H9 (cell line): ENCODE measurements around the gene SLC34A3. TPM values are rescaled to one million over a fixed set of nuclear protein-coding genes. Genes with fewer than 3 reads are reported as not detected.

ENCODE experiments used
- DNase-seq: peaks from one replicate; pipeline ENCODE4 v3.0.0-alpha.2; 2017
- H2AFZ ChIP-seq: one replicate; pipeline ENCODE4 v1.6.1; 2013; ENCODE audit warnings: mild to moderate bottlenecking, low read length, control low read depth, moderate library complexity
- H2AK5ac ChIP-seq: 2 replicates; pipeline ENCODE4 v1.6.1; 2013; ENCODE audit warnings: low read length, control low read depth, mixed read lengths; ENCODE audit not compliant: insufficient read length
- H2BK120ac ChIP-seq: one replicate; pipeline ENCODE4 v1.6.1; 2013; ENCODE audit warnings: low read depth, mild to moderate bottlenecking, low read length, control low read depth, inconsistent platforms; ENCODE audit not compliant: poor library complexity, severe bottlenecking
- H2BK12ac ChIP-seq: 2 replicates; pipeline ENCODE4 v1.6.1; 2013; ENCODE audit warnings: low read length, control low read depth, mixed read lengths, low read depth; ENCODE audit not compliant: insufficient read length
- H2BK15ac ChIP-seq: 2 replicates; pipeline ENCODE4 v1.6.1; 2013; ENCODE audit warnings: low read depth, low read length, control low read depth
- H2BK20ac ChIP-seq: one replicate; pipeline ENCODE4 v1.6.1; 2013; ENCODE audit warnings: low read depth, mild to moderate bottlenecking, low read length, control low read depth, inconsistent platforms; ENCODE audit not compliant: poor library complexity, severe bottlenecking
- H2BK5ac ChIP-seq: 2 replicates; pipeline ENCODE4 v1.6.1; 2013; ENCODE audit warnings: low read length, control low read depth, mixed read lengths; ENCODE audit not compliant: insufficient read length
- H3K14ac ChIP-seq: 2 replicates; pipeline ENCODE4 v1.6.1; 2013; ENCODE audit warnings: low read length, control low read depth; ENCODE audit not compliant: insufficient read depth
- H3K18ac ChIP-seq: 2 replicates; pipeline ENCODE4 v1.6.1; 2013; ENCODE audit warnings: low read depth, mild to moderate bottlenecking, mixed read lengths, low read length, control low read depth; ENCODE audit not compliant: insufficient read length
- H3K23ac ChIP-seq: 2 replicates; pipeline ENCODE4 v1.6.1; 2013; ENCODE audit warnings: low read length, control low read depth, mixed read lengths, low read depth; ENCODE audit not compliant: insufficient read length
- H3K23me2 ChIP-seq: 2 replicates; pipeline ENCODE4 v1.6.1; 2013; ENCODE audit warnings: low read depth, mild to moderate bottlenecking, mixed read lengths, low read length, control low read depth; ENCODE audit not compliant: insufficient read length, poor library complexity, severe bottlenecking
- H3K27ac ChIP-seq: 2 replicates; pipeline ENCODE4 v1.5.1; 2013; ENCODE audit warnings: low read length, control low read depth, mixed read lengths, low read depth; ENCODE audit not compliant: insufficient read length
- H3K27me3 ChIP-seq: 2 replicates; pipeline ENCODE4 v1.6.1; 2013; ENCODE audit warnings: low read length, control low read depth, inconsistent platforms; ENCODE audit not compliant: insufficient read depth
- H3K4ac ChIP-seq: 2 replicates; pipeline ENCODE4 v1.6.1; 2013; ENCODE audit warnings: low read depth, mild to moderate bottlenecking, control low read depth, inconsistent platforms, low read length, moderate library complexity
- H3K4me1 ChIP-seq: 2 replicates; pipeline ENCODE4 v1.6.1; 2013; ENCODE audit warnings: low read length, control low read depth, inconsistent platforms; ENCODE audit not compliant: insufficient read depth
- H3K4me2 ChIP-seq: 2 replicates; pipeline ENCODE4 v1.6.1; 2013; ENCODE audit warnings: low read length, control low read depth, mixed read lengths; ENCODE audit not compliant: insufficient read length, insufficient read depth
- H3K56ac ChIP-seq: 2 replicates; pipeline ENCODE4 v1.6.1; 2013; ENCODE audit warnings: low read depth, mild to moderate bottlenecking, mixed read lengths, low read length, control low read depth; ENCODE audit not compliant: insufficient read length
- H3K79me1 ChIP-seq: 2 replicates; pipeline ENCODE4 v1.6.1; 2013; ENCODE audit warnings: low read depth, mild to moderate bottlenecking, moderate library complexity, low read length, control low read depth, inconsistent platforms; ENCODE audit not compliant: insufficient read depth, poor library complexity, severe bottlenecking
- H3K79me2 ChIP-seq: 2 replicates; pipeline ENCODE4 v1.6.1; 2013; ENCODE audit warnings: low read length, control low read depth, inconsistent platforms; ENCODE audit not compliant: insufficient read depth
- H3K9ac ChIP-seq: 2 replicates; pipeline ENCODE4 v1.6.1; 2013; ENCODE audit warnings: low read length, control low read depth, mixed read lengths; ENCODE audit not compliant: insufficient read length; ENCODE audit errors: extremely low read depth
- H3K9me3 ChIP-seq: one replicate; pipeline ENCODE4 v1.6.1; 2013; ENCODE audit warnings: low read depth, low read length, inconsistent platforms; ENCODE audit not compliant: control insufficient read depth
- H3T11ph ChIP-seq: one replicate; pipeline ENCODE4 v1.6.1; 2013; ENCODE audit warnings: mild to moderate bottlenecking, low read length, control low read depth, inconsistent platforms
- H4K20me1 ChIP-seq: one replicate; pipeline ENCODE4 v1.6.1; 2013; ENCODE audit not compliant: control insufficient read depth, insufficient read length, insufficient read depth
- H4K5ac ChIP-seq: 2 replicates; pipeline ENCODE4 v1.6.1; 2013; ENCODE audit warnings: low read depth, mild to moderate bottlenecking, mixed read lengths, low read length, control low read depth; ENCODE audit not compliant: insufficient read length
- H4K8ac ChIP-seq: replicated peaks from 2 replicates; pipeline ENCODE4 v1.6.1; 2013; ENCODE audit warnings: low read length, control low read depth, mixed read lengths, low read depth; ENCODE audit not compliant: insufficient read length
- H4K91ac ChIP-seq: 2 replicates; pipeline ENCODE4 v1.6.1; 2013; ENCODE audit warnings: low read depth, mild to moderate bottlenecking, moderate library complexity, mixed read lengths, low read length, control low read depth; ENCODE audit not compliant: insufficient read length
- H3K27ac Mint-ChIP-seq, 3 experiments: 2 replicates in 2 of 3; 3 replicates in 1 of 3; pipeline ENCODE4 v1.8.0; 2020 to 2021; ENCODE audit warnings: mixed read lengths in 3 of 3, mild to moderate bottlenecking in 1 of 3, moderate library complexity in 1 of 3
- H3K27me3 Mint-ChIP-seq: 2 replicates; pipeline ENCODE4 v1.8.0; 2021; ENCODE audit warnings: low read depth, mild to moderate bottlenecking, moderate library complexity, mixed read lengths
- H3K36me3 Mint-ChIP-seq, 3 experiments: 2 replicates in 2 of 3; 3 replicates in 1 of 3; pipeline ENCODE4 v1.8.0; 2020 to 2021; ENCODE audit warnings: low read depth in 3 of 3, mixed read lengths in 3 of 3; ENCODE audit not compliant: insufficient read depth in 1 of 3
- H3K4me1 Mint-ChIP-seq, 2 experiments: 2 replicates each; pipeline ENCODE4 v1.8.0; 2020; ENCODE audit warnings: mixed read lengths in 2 of 2
- H3K4me3 Mint-ChIP-seq, 2 experiments: 2 replicates in 1 of 2; 3 replicates in 1 of 2; pipeline ENCODE4 v1.8.0; 2020 to 2021; ENCODE audit warnings: mild to moderate bottlenecking in 2 of 2, mixed read lengths in 2 of 2, moderate library complexity in 1 of 2
- H3K9me3 Mint-ChIP-seq, 2 experiments: 2 replicates in 1 of 2; 3 replicates in 1 of 2; pipeline ENCODE4 v1.8.0; 2020; ENCODE audit warnings: mild to moderate bottlenecking in 2 of 2, mixed read lengths in 2 of 2, moderate library complexity in 1 of 2
- CTCF ChIP-seq: fragments of 200-600 bp; sonication (generic); conservative IDR thresholded peaks from 3 replicates; pipeline ENCODE4 v1.8.0; 2021; ENCODE audit warnings: antibody characterized with exemption, mild to moderate bottlenecking
- WGBS: extraction: QIAGEN DNeasy Blood & Tissue Kit; methylation state at CpG from one replicate; pipeline ENCODE4 v1.1.7; 2013; ENCODE audit warnings: missing lambda C conversion rate, low lambda C conversion rate, mixed read lengths; ENCODE audit not compliant: insufficient read length; ENCODE audit errors: extremely low coverage; 5-methylcytosine and 5-hydroxymethylcytosine counted together
- total RNA-seq: library from RNA; stranded (reverse); gene quantifications from 2 replicates; pipeline ENCODE4 v1.2.1, GENCODE V29; 2021

The SLC34A3 gene
- total RNA-seq, 1 experiment from 2014 or later, result not detected

DNA sequence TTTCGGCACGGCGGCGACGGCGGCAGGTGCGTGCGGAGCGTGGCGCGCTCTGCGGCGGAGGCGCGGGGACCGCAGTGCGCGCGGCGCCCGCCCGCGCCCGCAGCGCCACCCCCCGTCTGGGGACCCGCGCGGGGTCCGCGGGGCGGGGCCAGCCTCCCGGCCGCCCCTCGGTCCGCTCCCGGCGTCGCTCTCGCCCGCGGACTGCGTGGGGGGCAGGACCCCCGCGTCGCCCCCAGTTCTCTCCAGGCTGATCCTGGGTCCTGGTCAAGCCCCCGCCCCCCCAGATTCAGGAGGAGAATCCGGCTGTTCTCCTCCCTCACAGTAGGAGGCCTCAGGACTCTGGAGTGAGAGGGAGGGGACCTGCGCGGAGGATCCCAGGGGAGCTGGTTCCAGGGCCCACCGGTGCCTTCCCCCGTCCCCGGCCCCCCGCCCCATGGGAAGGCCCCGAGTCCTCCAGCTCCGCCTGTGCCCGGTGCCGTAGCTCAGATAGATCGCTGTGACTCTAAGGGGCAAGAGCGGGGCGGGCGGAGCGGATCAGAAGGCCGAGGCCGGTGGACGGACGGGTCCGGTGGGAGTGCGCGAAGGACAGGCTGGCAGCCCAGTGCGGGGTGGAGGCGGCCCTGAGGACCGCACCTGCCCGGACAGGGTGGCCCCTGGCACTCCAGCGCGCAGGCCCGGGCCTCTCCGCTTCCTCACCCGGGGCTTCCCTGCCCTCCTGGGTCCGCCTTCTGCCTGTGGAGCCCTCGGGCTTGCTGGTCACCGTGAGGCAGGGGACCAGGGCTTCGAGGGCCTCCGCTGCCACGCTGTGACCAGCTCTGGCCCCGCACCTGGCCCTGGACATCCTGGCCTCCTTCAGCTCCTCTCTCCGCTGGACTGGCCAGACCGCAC is 8.3 kb upstream of the SLC34A3 start, which contains the start of gene RNF208:
RNF208 (minus strand) TSS at position 51 of the 888 bp plus-strand sequence. CDS start 1,028 bp downstream, outside the sequence.
- Histone ChIP-seq H3K23ac (no peak within 1 kb of the TSS), H3K4me2 (peak within 1 kb of the TSS; percentile 75), H4K5ac (no peak within 1 kb of the TSS), H4K8ac (no peak within 1 kb of the TSS), H2BK15ac (no peak within 1 kb of the TSS), H2BK20ac (no peak within 1 kb of the TSS), H2BK120ac (no peak within 1 kb of the TSS), H3K27me3 (no peaks in the 10 kb centered on the region), H3K9me3 (no peaks in the 10 kb centered on the region), H3K23me2 (peaks cover 18% of the 10 kb centered on the region), H3K27ac (no peak within 1 kb of the TSS), H2AFZ (no peak within 1 kb of the TSS), H4K20me1 (no peaks in the 10 kb centered on the region), H3K4ac (no peak within 1 kb of the TSS), H2AK5ac (no peak within 1 kb of the TSS), H3K9ac (no peak within 1 kb of the TSS), H4K91ac (no peak within 1 kb of the TSS), H3K56ac (no peak within 1 kb of the TSS), H3K79me1 (no peaks in the 10 kb centered on the region), H2BK12ac (no peak within 1 kb of the TSS), H2BK5ac (no peak within 1 kb of the TSS), H3K18ac (no peak within 1 kb of the TSS), H3K4me1 (no peaks in the 10 kb centered on the region), H3K79me2 (no peaks in the 10 kb centered on the region), H3K14ac (peak within 1 kb of the TSS; percentile 74; the same call in 1 of the 2 replicates), H3T11ph (no peak within 1 kb of the TSS)
- WGBS, result no CpG with 5 or more reads among the region's 88 CpGs
- no peaks in the 10 kb centered on the region for H3K9me3 Mint-ChIP-seq
- H3K27ac Mint-ChIP-seq, result no peak within 1 kb of the TSS
- H3K27me3 Mint-ChIP-seq, result no peaks in the 10 kb centered on the region; the same call in 1 of the 2 replicates
- TF ChIP-seq CTCF, result no peak
- peaks cover 0 to 3% of the 10 kb centered on the region in 2 experiments; a peak in 3 of 4 replicates for H3K4me1 Mint-ChIP-seq
- H3K4me3 Mint-ChIP-seq, result peak within 1 kb of the TSS; percentile 66 to 83
- peak; percentile 54 for DNase-seq
- H3K36me3 Mint-ChIP-seq, result 0 out of 7 replicates have a peak, but pooled peaks cover 0 to 2% (median 0%) of the 10 kb centered on the region in 3 experiments
